GM12878 (cell line): Measurements from ENCODE around the gene TSHZ2. TPM values are rescaled to one million over a fixed set of nuclear protein-coding genes. Genes with fewer than 3 reads are reported as not detected.

Experiments
- ATAC-seq: fragments of 200-7000 bp; cut with Tn5 transposase; 3 replicates; pipeline ENCODE4 v1.9.1; 2020; ENCODE audit warnings: mild to moderate bottlenecking, moderate library complexity
- BruUV-seq: library from RNA; stranded (reverse); fragments of 400-500 nt; replicated peaks from 2 replicates; lab custom pipeline; 2021; lab: Mats Ljungman, UMichigan
- CTCF ChIA-PET: fragments of 300-600 bp; sonication (Branson Sonifier 250); formaldehyde crosslinking; extraction: SDS; loops from one replicate; lab custom pipeline; 2021; ENCODE audit warnings: inconsistent platforms; lab: Yijun Ruan, JAX
- POLR2A ChIA-PET: fragments of 350-600 bp; formaldehyde crosslinking; extraction: SDS; loops from one replicate; lab custom pipeline; 2021; ENCODE audit warnings: inconsistent platforms; lab: Charles Lee
- RAD21 ChIA-PET: fragments of 300-600 bp; sonication (Branson Sonifier 250); formaldehyde crosslinking; loops from one replicate; lab custom pipeline; 2023; ENCODE audit warnings: antibody characterized with exemption; ENCODE audit not compliant: unreplicated experiment; lab: Charles Lee
- SMC1A ChIA-PET: fragments of 300-600 bp; sonication (Branson Sonifier 250); formaldehyde crosslinking; loops from one replicate; lab custom pipeline; 2023; ENCODE audit not compliant: unreplicated experiment, uncharacterized antibody; lab: Charles Lee
- DNase-seq: peaks from one replicate; pipeline ENCODE4 v3.0.0-alpha.2; 2011; ENCODE audit warnings: low read depth, low spot score
- FAIRE-seq: peaks from 3 replicates; lab custom pipeline; 2011; peaks lifted over from hg19 to GRCh38; lab: Jason Lieb, UNC
- H2AFZ ChIP-seq: 2 replicates; pipeline ENCODE4 v1.6.0; 2011; ENCODE audit warnings: low read depth, low read length, control low read depth; ENCODE audit not compliant: control insufficient read depth
- H3K27ac ChIP-seq: 2 replicates; pipeline ENCODE4 v1.5.1; 2011; ENCODE audit warnings: control low read depth; ENCODE audit not compliant: control insufficient read depth, insufficient read depth
- H3K27me3 ChIP-seq, 2 experiments: replicated peaks in 1 of 2; 2 replicates each; pipeline versions ENCODE4 v1.6.0 to v1.6.1; 2011; ENCODE audit warnings: low read length in 1 of 2; ENCODE audit not compliant: control insufficient read depth in 2 of 2, insufficient read depth in 2 of 2
- H3K36me3 ChIP-seq, 2 experiments: 2 replicates each; pipeline ENCODE4 v1.5.1; 2011; ENCODE audit warnings: low read length in 1 of 2; ENCODE audit not compliant: control insufficient read depth in 2 of 2, insufficient read depth in 2 of 2
- H3K4me1 ChIP-seq: 2 replicates; pipeline ENCODE4 v1.6.1; 2011; ENCODE audit warnings: mild to moderate bottlenecking, low read length, moderate library complexity, mixed read lengths; ENCODE audit not compliant: control insufficient read depth, insufficient read depth
- H3K4me2 ChIP-seq: 2 replicates; pipeline ENCODE4 v1.6.0; 2011; ENCODE audit warnings: control low read depth; ENCODE audit not compliant: control insufficient read depth, insufficient read depth
- H3K4me3 ChIP-seq: fragments of 200-600 bp; sonication (generic); 2 replicates; pipeline ENCODE4 v1.5.1; 2016
- H3K79me2 ChIP-seq: 2 replicates; pipeline ENCODE4 v1.6.0; 2011; ENCODE audit warnings: low read length; ENCODE audit not compliant: control insufficient read depth, insufficient read depth
- H3K9ac ChIP-seq: 2 replicates; pipeline ENCODE4 v1.8.0; 2011; ENCODE audit warnings: low read length, control low read depth, mixed read lengths; ENCODE audit not compliant: control insufficient read depth, insufficient read depth
- H3K9me3 ChIP-seq: replicated peaks from 3 replicates; pipeline ENCODE4 v1.5.1; 2011; ENCODE audit warnings: mild to moderate bottlenecking, low read length; ENCODE audit not compliant: control insufficient read depth, insufficient read depth
- H4K20me1 ChIP-seq: 2 replicates; pipeline ENCODE4 v1.6.0; 2011; ENCODE audit not compliant: control insufficient read depth, insufficient read depth
- HDAC6 ChIP-seq: fragments of 200-600 bp; sonication (generic); IDR thresholded peaks from one replicate; pipeline ENCODE4 v1.8.0; 2017; ENCODE audit warnings: antibody characterized with exemption; ENCODE audit not compliant: unreplicated experiment
- JUNB ChIP-seq: IDR thresholded peaks from 2 replicates; pipeline ENCODE4 v1.6.1; 2016; ENCODE audit warnings: antibody characterized with exemption, mild to moderate bottlenecking
- MEF2A ChIP-seq: IDR thresholded peaks from 2 replicates; pipeline ENCODE4 v1.6.1; 2011; ENCODE audit warnings: low read depth, mild to moderate bottlenecking, low read length, moderate library complexity; ENCODE audit not compliant: insufficient read depth
- MYC ChIP-seq: IDR thresholded peaks from 2 replicates; pipeline ENCODE4 v1.6.1; 2011; ENCODE audit warnings: mild to moderate bottlenecking, low read length, moderate library complexity, inconsistent platforms; ENCODE audit not compliant: insufficient read depth, insufficient replicate concordance, insufficient read length, severe bottlenecking
- NFYA ChIP-seq: IDR thresholded peaks from 2 replicates; pipeline ENCODE4 v1.6.1; 2011; ENCODE audit warnings: low read depth, mild to moderate bottlenecking, low read length, improper control_type of control experiment, borderline replicate concordance
- NR2C2 ChIP-seq: IDR thresholded peaks from 2 replicates; pipeline ENCODE4 v1.6.1; 2011; ENCODE audit warnings: borderline replicate concordance, low read depth; ENCODE audit not compliant: control insufficient read depth, insufficient read length
- SIX5 ChIP-seq: IDR thresholded peaks from 2 replicates; pipeline ENCODE4 v1.6.1; 2011; ENCODE audit warnings: mild to moderate bottlenecking, low read depth, low read length, moderate library complexity; ENCODE audit not compliant: severe bottlenecking
- STAT3 ChIP-seq: IDR thresholded peaks from 2 replicates; pipeline ENCODE4 v1.6.1; 2011; ENCODE audit warnings: low read depth, low read length, improper control_type of control experiment
- ZNF687 ChIP-seq: fragments of 450-650 bp; IDR thresholded peaks from 2 replicates; pipeline ENCODE4 v1.6.1; 2017; ENCODE audit warnings: mild to moderate bottlenecking, moderate library complexity
- WGBS: methylation state at CpG from one replicate; pipeline ENCODE4 v1.1.6; 2016; ENCODE audit warnings: low lambda C conversion rate; ENCODE audit not compliant: insufficient replicate concordance, insufficient coverage; ENCODE audit errors: missing lambda C conversion rate; 5-methylcytosine and 5-hydroxymethylcytosine counted together
- in situ Hi-C: fragments of 300-500 bp; cut with MboI; formaldehyde crosslinking; loops from 9 replicates; pipeline ENCODE4 v1.14.3; 2018; ENCODE audit warnings: mixed read lengths
- intact Hi-C: fragments of 100-400 bp; cut with micrococcal nuclease; formaldehyde crosslinking; loops from one replicate; pipeline ENCODE4 v1.14.2; 2022; ENCODE audit not compliant: unreplicated experiment
- polyA plus RNA-seq, 11 experiments: library from polyadenylated mRNA; depleted of rRNA in 4 of 11; unstranded in 6 of 11; stranded (reverse) in 5 of 11; fragments of >200 nt; fragmentation: Nextera tagmentation in 4 of 11; fragmentation: Illumina TruSeq in 1 of 11; extraction: Ambion mirVana in 4 of 11; extraction: Trizol in 1 of 11; gene quantifications; 1 replicate in 1 of 11; 2 replicates in 10 of 11; pipeline versions ENCODE4 v1.2.1 to v1.2.3, GENCODE V29; 2011 to 2016; ENCODE audit warnings: inconsistent platforms in 2 of 11, missing spikeins in 2 of 11, low read depth in 1 of 11
- total RNA-seq, 4 experiments: library from RNA; depleted of rRNA in 3 of 4; stranded (reverse); fragments of >200 nt in 3 of 4; fragmentation: Illumina TruSeq in 1 of 4; extraction: Trizol in 1 of 4; gene quantifications; 2 replicates each; pipeline versions ENCODE4 v1.2.1 to v1.2.3, GENCODE V29; 2013 to 2021
- TF ChIP-seq, protein P1 (sequence below): fragments of 450-650 bp; IDR thresholded peaks from 2 replicates; pipeline ENCODE4 v1.6.1; 2016; ENCODE audit warnings: mild to moderate bottlenecking
- TF ChIP-seq, protein P2 (sequence below): fragments of 150-350 bp; IDR thresholded peaks from 2 replicates; pipeline ENCODE4 v1.6.1; 2014; ENCODE audit warnings: mild to moderate bottlenecking, low read depth, low read length
- TF ChIP-seq, protein P3 (sequence below): fragments of 450-650 bp; IDR thresholded peaks from 2 replicates; pipeline ENCODE4 v1.6.1; 2017; ENCODE audit warnings: mild to moderate bottlenecking, low read depth, inconsistent platforms; ENCODE audit not compliant: poor library complexity, severe bottlenecking

Gene TSHZ2
- total and polyA plus RNA-seq, 10 of the 15 experiments (the other 5 are each of a cell fraction or from before 2014, with no cell fraction given), result 0.01 to 0.86 (median 0.13) TPM; not detected in 2

GRCh38 chr20:53087037-53087777 lies 115.0 kb downstream of the TSHZ2 start:
- ChIA-PET SMC1A (no interaction called here), POLR2A (no interaction called here), CTCF (no interaction called here), RAD21 (no interaction called here)
- no peaks in the 10 kb centered on the region for H3K4me1 ChIP-seq
- no peaks in the 10 kb centered on the region for H4K20me1 ChIP-seq
- intact Hi-C loops, result no loop called here
- in situ Hi-C loops, result no loop called here
- no peaks in the 10 kb centered on the region for H3K9me3 ChIP-seq
- WGBS, result 25% methylated on average over 8 of the region's 8 CpGs
- no peak for FAIRE-seq
- DNase-seq, result no peak
- no peak for ATAC-seq
- no peak overlapping the region for H3K4me3 ChIP-seq
- no peaks in the 10 kb centered on the region for H3K36me3 ChIP-seq
- H3K79me2 ChIP-seq, result no peaks in the 10 kb centered on the region
- no peak overlapping the region for H3K27ac ChIP-seq
- H3K4me2 ChIP-seq, result no peak overlapping the region
- BruUV-seq, result no TSS peak
- H3K9ac ChIP-seq, result no peak overlapping the region
- TF ChIP-seq NR2C2 (no peak), MEF2A (no peak), SIX5 (no peak), ZNF687 (no peak), MYC (no peak), JUNB (no peak), HDAC6 (no peak), NFYA (no peak), STAT3 (no peak)
- TF ChIP-seq, protein P1, sequence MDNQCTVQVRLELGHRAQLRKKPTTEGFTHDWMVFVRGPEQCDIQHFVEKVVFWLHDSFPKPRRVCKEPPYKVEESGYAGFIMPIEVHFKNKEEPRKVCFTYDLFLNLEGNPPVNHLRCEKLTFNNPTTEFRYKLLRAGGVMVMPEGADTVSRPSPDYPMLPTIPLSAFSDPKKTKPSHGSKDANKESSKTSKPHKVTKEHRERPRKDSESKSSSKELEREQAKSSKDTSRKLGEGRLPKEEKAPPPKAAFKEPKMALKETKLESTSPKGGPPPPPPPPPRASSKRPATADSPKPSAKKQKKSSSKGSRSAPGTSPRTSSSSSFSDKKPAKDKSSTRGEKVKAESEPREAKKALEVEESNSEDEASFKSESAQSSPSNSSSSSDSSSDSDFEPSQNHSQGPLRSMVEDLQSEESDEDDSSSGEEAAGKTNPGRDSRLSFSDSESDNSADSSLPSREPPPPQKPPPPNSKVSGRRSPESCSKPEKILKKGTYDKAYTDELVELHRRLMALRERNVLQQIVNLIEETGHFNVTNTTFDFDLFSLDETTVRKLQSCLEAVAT, result no peak
- TF ChIP-seq, protein P2, sequence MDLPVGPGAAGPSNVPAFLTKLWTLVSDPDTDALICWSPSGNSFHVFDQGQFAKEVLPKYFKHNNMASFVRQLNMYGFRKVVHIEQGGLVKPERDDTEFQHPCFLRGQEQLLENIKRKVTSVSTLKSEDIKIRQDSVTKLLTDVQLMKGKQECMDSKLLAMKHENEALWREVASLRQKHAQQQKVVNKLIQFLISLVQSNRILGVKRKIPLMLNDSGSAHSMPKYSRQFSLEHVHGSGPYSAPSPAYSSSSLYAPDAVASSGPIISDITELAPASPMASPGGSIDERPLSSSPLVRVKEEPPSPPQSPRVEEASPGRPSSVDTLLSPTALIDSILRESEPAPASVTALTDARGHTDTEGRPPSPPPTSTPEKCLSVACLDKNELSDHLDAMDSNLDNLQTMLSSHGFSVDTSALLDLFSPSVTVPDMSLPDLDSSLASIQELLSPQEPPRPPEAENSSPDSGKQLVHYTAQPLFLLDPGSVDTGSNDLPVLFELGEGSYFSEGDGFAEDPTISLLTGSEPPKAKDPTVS, result no peak
- TF ChIP-seq, protein P3, sequence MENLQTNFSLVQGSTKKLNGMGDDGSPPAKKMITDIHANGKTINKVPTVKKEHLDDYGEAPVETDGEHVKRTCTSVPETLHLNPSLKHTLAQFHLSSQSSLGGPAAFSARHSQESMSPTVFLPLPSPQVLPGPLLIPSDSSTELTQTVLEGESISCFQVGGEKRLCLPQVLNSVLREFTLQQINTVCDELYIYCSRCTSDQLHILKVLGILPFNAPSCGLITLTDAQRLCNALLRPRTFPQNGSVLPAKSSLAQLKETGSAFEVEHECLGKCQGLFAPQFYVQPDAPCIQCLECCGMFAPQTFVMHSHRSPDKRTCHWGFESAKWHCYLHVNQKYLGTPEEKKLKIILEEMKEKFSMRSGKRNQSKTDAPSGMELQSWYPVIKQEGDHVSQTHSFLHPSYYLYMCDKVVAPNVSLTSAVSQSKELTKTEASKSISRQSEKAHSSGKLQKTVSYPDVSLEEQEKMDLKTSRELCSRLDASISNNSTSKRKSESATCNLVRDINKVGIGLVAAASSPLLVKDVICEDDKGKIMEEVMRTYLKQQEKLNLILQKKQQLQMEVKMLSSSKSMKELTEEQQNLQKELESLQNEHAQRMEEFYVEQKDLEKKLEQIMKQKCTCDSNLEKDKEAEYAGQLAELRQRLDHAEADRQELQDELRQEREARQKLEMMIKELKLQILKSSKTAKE, result no peak
- TF ChIP-seq, all 136 proteins: peak for 0
- no peaks in the 10 kb centered on the region; a peak in 1 of 4 replicates for H3K27me3 ChIP-seq
- no peak overlapping the region for H2AFZ ChIP-seq
